IPS-18c (cell line): ENCODE measurements around the gene TRIM72.
"Not testable (repeated sequence)": the region's sequence is repeated elsewhere in the genome, so short reads cannot be mapped to it uniquely, and the experiment has no call there.

ENCODE experiments used
- H3K4me3 ChIP-seq: 2 replicates; pipeline ENCODE4 v1.7.0; 2013; ENCODE audit warnings: low read depth, mild to moderate bottlenecking, low read length, moderate library complexity; ENCODE audit not compliant: insufficient read depth
- H3K9me3 ChIP-seq: one replicate; pipeline ENCODE4 v1.6.1; 2013; ENCODE audit warnings: mild to moderate bottlenecking, low read length, moderate library complexity; ENCODE audit not compliant: control insufficient read depth, insufficient read depth

TRIM72 gene

DNA sequence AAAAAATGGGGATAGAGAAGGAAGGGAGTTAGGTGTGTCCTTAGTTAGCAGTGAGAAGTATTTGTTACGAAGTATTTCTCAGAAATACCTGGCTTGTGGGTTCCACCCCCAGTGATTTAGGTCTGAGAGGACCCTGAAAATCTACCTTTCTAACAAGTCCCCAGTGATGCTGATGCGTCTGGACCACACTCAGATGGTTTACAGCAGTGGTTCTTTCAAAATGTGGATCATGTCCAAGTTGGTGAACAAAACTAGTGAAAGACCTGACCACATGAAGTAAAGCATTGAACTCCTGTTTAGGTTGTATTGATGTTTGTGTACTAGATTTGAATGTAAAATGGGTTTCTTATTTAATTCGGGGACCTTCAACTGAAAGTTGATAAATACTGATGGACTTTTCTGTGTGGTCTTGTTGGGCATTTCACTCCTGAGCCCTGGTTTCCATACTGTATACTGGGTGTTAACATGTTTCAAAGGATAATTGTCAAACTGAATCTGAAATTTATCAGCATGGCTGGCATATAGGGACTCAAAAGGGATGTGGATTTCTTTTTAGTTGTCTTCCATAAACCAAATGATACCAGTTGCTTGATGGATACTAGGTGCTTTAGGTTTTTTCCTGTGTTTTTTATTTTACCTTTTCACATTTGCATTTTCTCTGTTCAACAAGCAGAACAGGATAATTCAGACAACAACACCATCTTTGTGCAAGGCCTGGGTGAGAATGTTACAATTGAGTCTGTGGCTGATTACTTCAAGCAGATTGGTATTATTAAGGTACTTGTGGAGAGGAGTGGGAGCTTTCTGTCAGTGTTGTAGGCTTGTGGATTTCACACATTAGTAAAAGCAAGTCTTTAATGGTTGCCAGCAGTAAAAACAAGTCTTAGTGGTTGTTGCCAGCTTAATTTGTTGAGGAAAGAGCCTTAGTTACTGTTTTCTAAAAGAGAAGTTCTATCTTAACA is 25.2 kb upstream of the TRIM72 start:
- Histone ChIP-seq H3K9me3 (no peaks in the 10 kb centered on the region), H3K4me3 (no peak overlapping the region)

DNA sequence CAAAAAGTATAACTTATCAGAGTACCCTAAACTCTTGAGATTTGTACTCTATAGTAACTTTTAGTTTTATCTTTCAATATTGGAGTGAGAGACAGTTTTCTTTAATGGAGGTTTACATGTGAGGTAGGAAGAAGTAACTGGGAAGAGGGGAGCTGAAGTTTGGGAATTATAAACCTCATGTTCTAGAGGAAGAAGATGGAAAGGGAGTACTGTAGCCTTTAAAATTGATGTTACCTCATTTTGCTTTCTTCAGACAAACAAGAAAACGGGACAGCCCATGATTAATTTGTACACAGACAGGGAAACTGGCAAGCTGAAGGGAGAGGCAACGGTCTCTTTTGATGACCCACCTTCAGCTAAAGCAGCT is 24.5 kb upstream of the TRIM72 start:
- H3K9me3 ChIP-seq, result no peaks in the 10 kb centered on the region
- no peak overlapping the region for H3K4me3 ChIP-seq

DNA sequence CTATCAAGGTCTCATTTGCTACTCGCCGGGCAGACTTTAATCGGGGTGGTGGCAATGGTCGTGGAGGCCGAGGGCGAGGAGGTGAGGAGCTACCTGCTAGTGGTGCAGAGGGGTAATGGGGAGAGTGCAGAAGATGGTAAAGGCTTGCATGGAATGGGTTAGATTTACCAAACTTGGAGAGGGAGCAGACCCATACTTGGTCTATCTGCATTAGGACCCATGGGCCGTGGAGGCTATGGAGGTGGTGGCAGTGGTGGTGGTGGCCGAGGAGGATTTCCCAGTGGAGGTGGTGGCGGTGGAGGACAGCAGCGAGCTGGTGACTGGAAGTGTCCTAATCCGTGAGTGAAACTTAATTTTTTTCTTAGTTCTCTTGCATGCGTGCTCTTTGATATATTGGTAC is 23.9 kb upstream of the TRIM72 start:
- no peak overlapping the region for H3K4me3 ChIP-seq
- H3K9me3 ChIP-seq, result no peaks in the 10 kb centered on the region

DNA sequence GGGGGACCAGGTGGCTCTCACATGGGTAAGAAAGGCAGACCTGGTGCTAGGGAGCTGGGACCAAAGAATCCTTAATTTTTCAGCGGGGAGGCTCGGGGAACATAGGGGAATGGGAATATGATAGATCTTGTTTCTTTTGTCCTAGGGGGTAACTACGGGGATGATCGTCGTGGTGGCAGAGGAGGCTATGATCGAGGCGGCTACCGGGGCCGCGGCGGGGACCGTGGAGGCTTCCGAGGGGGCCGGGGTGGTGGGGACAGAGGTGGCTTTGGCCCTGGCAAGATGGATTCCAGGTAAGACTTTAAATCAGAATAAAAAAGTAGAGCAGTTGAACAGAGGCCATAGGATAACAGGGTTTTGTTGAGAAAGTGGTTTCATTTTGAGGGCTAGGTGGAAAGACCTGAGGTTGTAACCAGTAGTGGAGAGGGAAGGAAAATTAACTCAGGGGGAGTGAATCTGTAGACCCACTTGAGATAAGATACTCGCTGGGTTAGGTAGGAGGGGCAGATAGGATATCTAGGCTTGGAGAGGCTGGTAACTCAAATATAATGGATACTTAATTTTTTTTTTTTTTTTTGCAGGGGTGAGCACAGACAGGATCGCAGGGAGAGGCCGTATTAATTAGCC is 23.0 kb upstream of the TRIM72 start:
- Histone ChIP-seq H3K4me3 (no peak overlapping the region), H3K9me3 (no peaks in the 10 kb centered on the region)

DNA sequence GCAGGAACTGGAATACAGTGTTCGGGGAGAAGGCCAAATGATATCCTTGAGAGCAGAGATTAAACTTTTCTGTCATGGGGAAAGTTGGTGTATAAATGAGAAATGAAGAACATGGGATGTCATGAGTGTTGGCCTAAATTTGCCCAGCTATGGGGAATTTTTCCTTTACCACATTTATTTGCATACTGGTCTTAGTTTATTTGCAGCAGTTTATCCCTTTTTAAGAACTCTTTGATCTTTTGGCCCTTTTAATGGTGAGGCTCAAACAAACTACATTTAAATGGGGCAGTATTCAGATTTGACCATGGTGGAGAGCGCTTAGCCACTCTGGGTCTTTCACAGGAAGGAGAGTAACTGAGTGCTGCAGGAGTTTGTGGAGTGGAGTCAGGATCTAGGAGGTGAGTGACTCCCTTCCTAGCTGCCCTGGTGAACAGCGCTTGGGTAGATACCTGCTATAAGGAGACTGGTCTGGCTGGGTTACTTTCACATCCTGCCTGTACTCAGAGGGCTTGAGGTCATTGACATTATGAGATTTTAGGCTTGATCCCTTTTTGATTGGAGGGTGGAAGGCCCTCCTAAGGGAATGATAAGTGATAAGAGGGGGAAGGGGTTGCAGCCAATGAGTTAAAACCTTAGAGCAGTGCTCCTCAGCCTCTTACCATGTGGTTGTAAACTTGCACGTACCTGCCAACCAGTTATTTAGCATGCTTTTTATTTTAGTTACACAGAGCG is 22.1 kb upstream of the TRIM72 start:
- no peak overlapping the region for H3K4me3 ChIP-seq
- no peaks in the 10 kb centered on the region for H3K9me3 ChIP-seq

DNA sequence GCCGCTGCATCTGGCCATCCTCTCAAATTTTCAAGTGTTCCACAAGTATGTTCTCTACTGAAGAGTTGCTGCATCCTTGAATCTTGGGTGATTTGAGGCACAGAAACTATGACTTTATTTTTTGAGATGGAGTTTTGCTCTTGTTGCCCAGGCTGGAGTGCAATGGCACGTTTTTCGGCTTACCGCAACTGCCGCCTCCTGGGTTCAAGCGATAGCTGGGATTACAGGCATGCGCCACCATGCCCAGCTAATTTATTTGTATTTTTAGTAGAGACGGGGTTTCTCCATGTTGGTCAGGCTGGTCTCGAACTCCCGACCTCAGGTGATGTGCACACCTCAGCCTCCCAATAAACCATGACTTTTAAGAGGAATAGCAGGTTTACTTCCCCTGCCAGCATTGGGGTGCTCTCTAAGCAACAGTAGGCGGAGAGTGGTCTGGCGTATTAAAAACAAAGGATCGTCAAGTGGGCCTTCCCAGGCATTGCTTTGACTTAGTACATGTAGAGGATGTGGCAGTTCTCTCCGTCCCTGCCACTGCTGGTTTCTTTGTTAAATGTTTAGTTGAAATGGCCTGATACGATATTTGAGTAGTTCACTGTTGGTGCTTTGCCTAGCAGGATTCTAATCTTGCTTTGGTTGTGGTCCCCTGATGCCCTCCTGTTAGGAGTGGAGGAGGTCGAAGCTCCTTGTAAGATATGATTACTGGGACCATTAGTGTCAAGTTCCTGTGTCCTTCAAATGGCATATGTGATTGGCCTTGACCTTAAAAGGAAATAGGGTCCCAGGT is 20.9 kb upstream of the TRIM72 start:
- Histone ChIP-seq H3K9me3 (no peaks in the 10 kb centered on the region), H3K4me3 (no peak overlapping the region)

DNA sequence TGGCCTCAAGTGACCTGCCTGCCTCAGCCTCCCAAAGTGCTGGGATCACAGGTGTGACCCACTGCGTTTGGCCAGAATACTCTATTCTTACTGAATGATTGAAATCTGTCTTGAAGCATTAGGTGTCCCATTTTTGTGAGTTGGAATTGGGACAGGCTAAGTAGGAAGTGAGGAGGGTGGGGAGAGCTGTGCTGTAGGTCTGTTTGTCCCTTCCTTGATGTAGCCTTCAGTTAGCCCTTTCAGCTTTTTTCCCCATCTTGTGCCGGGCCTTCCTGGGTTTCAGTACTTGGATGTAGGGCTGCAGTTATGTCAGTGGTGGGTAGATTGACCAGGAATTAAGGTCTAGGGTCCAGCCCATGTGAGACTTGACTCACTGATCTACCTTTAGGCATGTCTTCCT is 20.0 kb upstream of the TRIM72 start:
- H3K4me3 ChIP-seq, result no peak overlapping the region
- no peaks in the 10 kb centered on the region for H3K9me3 ChIP-seq

DNA sequence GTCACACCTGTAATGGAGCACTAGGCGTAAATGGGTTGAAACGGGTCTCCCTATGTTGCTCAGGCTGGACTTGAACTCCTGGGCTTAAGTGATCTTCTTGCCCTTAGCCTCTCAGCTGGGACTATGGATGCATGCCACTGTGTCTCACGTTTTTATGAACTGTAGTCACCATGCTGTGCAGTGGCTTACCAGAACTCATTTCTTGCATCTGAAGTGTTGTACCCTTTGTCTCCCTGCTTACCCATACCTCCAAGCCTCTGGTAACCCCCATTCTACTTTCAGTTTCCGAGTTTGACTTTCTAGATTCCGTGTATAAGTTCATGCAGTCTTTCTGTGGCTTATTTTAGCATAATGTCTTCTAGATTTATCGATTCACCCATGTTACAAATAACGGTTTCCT is 19.0 kb upstream of the TRIM72 start:
- no peak overlapping the region for H3K4me3 ChIP-seq
- H3K9me3 ChIP-seq, result no peaks in the 10 kb centered on the region

DNA sequence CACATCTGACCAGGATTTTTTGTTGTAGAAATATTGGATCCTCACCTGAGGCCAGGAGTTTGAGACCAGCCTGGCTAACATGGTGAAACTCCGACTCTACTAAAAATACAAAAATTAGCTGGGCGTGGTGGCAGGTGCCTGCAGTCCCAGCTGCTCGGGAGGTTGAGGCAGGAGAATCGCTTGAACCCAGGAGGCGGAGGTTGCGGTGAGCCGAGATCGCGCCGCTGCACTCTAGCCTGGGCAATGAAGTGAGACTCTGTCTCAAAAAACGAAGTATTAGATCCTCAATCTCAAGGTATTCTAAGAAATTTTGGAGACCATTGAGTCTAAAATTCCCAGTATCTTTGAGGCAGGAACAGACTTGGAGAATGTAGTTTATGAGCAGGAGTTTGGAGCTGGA is 18.1 kb upstream of the TRIM72 start:
- not testable (repeated sequence) for H3K9me3 ChIP-seq

DNA sequence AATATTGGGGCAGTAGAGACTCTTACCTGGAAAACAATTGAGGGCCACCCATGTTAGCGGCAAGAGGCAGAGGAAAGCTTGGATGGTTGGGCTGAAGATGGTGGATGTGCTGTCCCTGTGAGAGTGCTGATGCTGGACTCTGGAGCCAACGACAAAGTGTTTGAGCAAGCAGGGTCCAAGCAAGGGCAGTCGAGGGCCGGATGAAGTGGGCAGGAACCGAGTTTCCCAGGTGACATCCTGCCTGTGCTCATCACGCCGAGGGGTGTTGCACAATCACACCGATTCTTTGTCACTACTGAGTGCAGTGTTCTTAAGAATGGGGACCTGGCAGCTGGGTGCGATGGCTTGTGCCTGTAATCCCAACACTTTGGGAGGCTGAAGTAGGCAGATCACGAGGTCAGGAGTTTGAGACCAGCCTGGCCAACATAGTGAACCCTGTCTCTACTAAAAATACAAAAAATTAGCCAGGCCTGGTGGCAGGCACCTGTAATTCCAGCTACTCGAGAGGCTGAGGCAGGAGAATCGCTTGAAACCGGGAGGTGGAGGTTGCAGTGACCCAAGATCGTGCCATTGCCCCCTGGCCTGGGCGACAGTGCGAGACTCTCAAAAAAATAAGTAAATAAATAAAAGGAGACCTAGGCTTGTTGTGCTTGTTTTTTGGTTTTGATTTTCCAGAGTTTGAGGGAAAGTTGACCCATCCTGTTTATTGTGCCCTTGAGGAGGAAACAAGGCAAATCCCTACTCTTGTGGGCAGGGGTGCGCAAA is 17.4 kb upstream of the TRIM72 start:
- no peak overlapping the region for H3K4me3 ChIP-seq
- no peaks in the 10 kb centered on the region for H3K9me3 ChIP-seq

More for the DNA sequence above, 18.1 kb upstream of the TRIM72 start:
- H3K4me3 ChIP-seq, result not testable (repeated sequence)

DNA sequence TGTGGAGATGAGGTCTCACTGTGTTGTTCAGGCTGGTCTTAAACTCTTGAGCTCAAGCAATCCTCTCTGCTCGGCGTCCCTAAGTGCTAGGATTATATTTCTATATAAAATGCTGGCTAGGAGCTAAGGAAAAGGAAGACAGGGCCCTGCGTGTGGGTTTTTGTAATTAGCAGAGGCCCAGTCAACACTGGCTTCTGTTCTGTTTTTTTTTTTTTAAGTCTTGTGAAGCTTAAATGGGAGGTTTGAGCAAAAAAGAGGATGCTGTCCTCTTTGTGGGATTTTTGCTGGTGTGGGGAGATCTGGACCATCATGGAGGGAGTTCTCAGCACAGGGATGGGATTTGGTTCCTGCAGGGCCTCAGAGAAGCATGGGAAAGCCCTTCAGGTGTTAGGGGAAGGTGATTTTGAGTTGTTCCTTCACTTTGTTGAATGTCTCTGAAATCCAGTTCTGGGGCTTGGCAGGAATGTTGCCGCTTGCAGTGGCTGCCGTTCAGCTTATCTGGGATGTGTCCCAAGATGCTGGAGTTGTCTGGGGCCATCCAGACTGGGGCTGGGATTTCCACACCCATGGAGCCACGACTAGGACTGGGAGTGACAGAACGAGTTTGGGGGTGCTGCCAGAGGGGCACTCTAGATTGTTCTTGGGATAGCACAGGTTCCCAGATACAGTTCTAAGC is 15.6 kb upstream of the TRIM72 start:
- no peaks in the 10 kb centered on the region for H3K9me3 ChIP-seq

DNA sequence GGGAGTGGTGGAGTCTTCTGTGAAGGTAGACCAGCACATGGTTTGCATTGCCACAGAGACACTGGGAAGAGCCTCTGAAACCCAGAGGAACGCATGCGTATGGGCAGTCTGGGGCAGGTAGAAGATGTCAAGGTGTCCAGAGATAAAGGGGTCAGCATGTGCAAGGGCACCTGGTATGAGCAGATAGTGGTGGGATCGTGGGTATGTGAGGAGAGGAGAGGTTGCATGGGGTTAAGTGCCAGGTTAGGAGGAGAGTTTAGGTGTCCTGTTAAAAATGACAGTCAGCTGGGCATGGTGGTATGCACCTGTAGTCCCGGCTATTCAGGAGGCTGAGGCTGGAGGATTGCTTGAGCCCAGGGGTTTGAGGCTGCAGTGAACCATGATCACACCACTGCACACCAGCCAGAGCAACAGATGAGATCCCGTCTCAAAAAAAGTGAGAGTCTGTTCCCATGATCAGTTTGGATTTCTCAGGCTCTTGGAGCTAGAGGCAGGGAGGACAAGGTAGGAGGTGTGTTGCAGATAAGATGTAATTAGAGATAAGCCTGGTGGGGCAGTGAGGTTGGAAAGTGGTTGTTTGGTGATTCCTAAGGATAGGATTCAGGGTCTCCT is 14.4 kb upstream of the TRIM72 start:
- Histone ChIP-seq H3K9me3 (no peaks in the 10 kb centered on the region), H3K4me3 (no peak overlapping the region)

More for the DNA sequence above, 15.6 kb upstream of the TRIM72 start:
- no peak overlapping the region for H3K4me3 ChIP-seq

DNA sequence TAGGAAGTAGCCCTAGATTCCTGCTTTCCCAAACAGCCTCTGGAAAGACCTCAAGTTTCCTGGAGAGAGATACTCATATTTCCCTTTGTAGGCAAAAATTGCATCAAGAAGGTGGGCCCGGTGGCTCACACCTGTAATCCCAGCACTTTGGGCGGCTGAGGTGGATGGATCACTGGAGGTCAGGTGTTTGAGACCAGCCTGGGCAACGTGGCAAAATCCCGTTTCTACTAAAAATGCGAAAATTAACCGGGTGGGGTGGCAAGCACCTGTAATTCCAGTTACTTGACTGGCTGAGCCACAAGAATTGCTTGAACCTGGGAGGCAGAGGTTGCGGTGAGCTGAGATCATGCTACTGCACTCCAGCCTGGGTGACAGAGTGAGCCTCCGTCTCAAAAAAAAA is 13.8 kb upstream of the TRIM72 start:
- not testable (repeated sequence) for H3K4me3 ChIP-seq, H3K9me3 ChIP-seq

DNA sequence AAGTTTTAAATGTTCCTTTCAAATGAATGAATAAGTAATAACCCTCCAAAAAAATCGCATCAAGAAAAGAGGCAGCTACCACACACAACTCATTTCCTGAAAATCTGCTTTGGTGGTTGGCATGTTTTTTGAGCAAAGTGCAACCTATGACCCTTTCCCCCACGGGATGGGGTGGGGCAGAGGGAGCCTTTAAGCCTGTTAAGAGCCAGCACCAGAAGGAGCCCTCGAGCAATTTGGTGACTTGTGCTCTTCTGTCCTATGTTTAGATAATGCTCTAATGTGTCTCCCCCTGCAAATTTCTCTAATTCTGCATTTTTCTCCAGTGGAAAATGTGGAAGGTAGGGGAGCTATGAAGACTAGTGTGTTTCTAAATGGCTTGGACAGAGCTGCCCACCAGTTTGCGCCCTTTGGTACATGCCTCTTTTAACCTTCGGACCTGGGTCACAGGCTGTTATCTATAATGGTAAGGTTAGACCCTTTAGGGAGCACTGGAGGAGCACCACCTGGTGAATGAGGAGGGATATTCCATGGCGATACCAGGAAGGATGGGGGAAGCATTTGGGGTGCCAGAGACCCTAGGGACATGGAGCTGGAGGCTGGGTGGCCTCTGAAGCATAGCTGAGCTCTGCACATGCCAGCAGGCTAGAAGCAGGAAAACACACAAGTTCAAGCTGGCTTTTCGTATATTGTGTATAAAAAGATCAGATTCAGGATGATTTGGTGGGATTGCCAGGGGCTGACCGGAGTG is 12.9 kb upstream of the TRIM72 start:
- Histone ChIP-seq H3K9me3 (no peaks in the 10 kb centered on the region), H3K4me3 (no peak overlapping the region; the same call in 1 of the 2 replicates)
